CD4-positive, alpha-beta memory T cell (primary cell): ENCODE data around the gene PCBP3. TPM values are rescaled to one million over a fixed set of nuclear protein-coding genes. Genes with fewer than 3 reads are reported as not detected.

ENCODE experiments used
- CTCF ChIA-PET: fragments of 350-600 bp; sonication (Branson Sonifier 250); formaldehyde crosslinking; loops from one replicate; lab custom pipeline; 2021; ENCODE audit warnings: inconsistent platforms; ENCODE audit not compliant: partially characterized antibody; lab: Charles Lee
- POLR2A ChIA-PET: fragments of 350-600 bp; sonication (Branson Sonifier 250); formaldehyde crosslinking; loops from one replicate; lab custom pipeline; 2021; ENCODE audit not compliant: partially characterized antibody; lab: Charles Lee
- DNase-seq, 5 donors: peaks; one replicate each; pipeline versions ENCODE4 v3.0.0 to v3.0.0-alpha.2; 2020 to 2022; ENCODE audit warnings: mixed read lengths in 1 of 5
- H3K27ac ChIP-seq: one replicate; pipeline ENCODE4 v1.7.0; 2013; ENCODE audit warnings: low read depth, low read length
- H3K27me3 ChIP-seq: 2 replicates; pipeline ENCODE4 v1.7.0; 2013; ENCODE audit warnings: mild to moderate bottlenecking, low read length, moderate library complexity; ENCODE audit not compliant: insufficient read depth
- H3K36me3 ChIP-seq: 2 replicates; pipeline ENCODE4 v1.7.0; 2013; ENCODE audit warnings: mild to moderate bottlenecking, low read length, moderate library complexity; ENCODE audit not compliant: insufficient read depth
- H3K4me1 ChIP-seq: 2 replicates; pipeline ENCODE4 v1.7.0; 2013; ENCODE audit warnings: mild to moderate bottlenecking, low read length, moderate library complexity; ENCODE audit not compliant: insufficient read depth
- H3K4me3 ChIP-seq, 2 donors: one replicate each; pipeline ENCODE4 v1.7.0; 2013; ENCODE audit warnings: low read length in 2 of 2, mild to moderate bottlenecking in 1 of 2
- H3K9me3 ChIP-seq, 2 donors: one replicate each; pipeline ENCODE4 v1.7.0; 2013; ENCODE audit warnings: low read length in 2 of 2, control low read depth in 1 of 2; ENCODE audit not compliant: control insufficient read depth in 1 of 2
- H3K27ac Mint-ChIP-seq, 7 donors: one replicate each; pipeline ENCODE4 v1.8.0; 2020 to 2021; ENCODE audit warnings: mixed read lengths in 7 of 7, mild to moderate bottlenecking in 6 of 7, inconsistent platforms in 3 of 7, moderate library complexity in 3 of 7
- H3K27me3 Mint-ChIP-seq, 2 donors: one replicate each; pipeline ENCODE4 v1.8.0; 2020 to 2021; ENCODE audit warnings: mixed read lengths in 2 of 2
- H3K36me3 Mint-ChIP-seq, 2 donors: one replicate each; pipeline ENCODE4 v1.8.0; 2020 to 2021; ENCODE audit warnings: mixed read lengths in 2 of 2, inconsistent platforms in 1 of 2, mild to moderate bottlenecking in 1 of 2
- H3K4me1 Mint-ChIP-seq, 4 donors: one replicate each; pipeline ENCODE4 v1.8.0; 2020 to 2021; ENCODE audit warnings: mixed read lengths in 4 of 4, mild to moderate bottlenecking in 1 of 4
- H3K4me3 Mint-ChIP-seq, 8 donors: one replicate each; pipeline ENCODE4 v1.8.0; 2020 to 2021; ENCODE audit warnings: mixed read lengths in 8 of 8, mild to moderate bottlenecking in 7 of 8, moderate library complexity in 6 of 8, inconsistent platforms in 3 of 8
- H3K9me3 Mint-ChIP-seq, 8 donors: one replicate each; pipeline ENCODE4 v1.8.0; 2020 to 2021; ENCODE audit warnings: mixed read lengths in 8 of 8, mild to moderate bottlenecking in 5 of 8, inconsistent platforms in 3 of 8, moderate library complexity in 1 of 8
- intact Hi-C: fragments of 100-400 bp; cut with micrococcal nuclease; formaldehyde crosslinking; loops from one replicate; pipeline ENCODE4 v1.15.1; 2023
- polyA plus RNA-seq, 2 donors: library from polyadenylated mRNA; unstranded; fragments of 300-500 nt; fragmentation: Illumina TruSeq; gene quantifications; one replicate each; pipeline ENCODE4 v1.2.3, GENCODE V29; 2021
- total RNA-seq, 2 experiments: library from RNA; stranded (reverse); gene quantifications; one replicate each; pipeline ENCODE4 v1.2.3, GENCODE V29; 2021

Gene PCBP3
- total and polyA plus RNA-seq, 4 experiments from 2014 or later: 0.36 to 1.6 (median 1.0) TPM

- H3K4me1 Mint-ChIP-seq: peaks cover 0 to 8% (median 6%) of the 10 kb centered on the region in 4 donors
- no peak overlapping the region for H3K27ac Mint-ChIP-seq
- H3K36me3 ChIP-seq: no peaks in the 10 kb centered on the region
- H3K4me1 ChIP-seq: peaks cover 14% of the 10 kb centered on the region
- H3K4me3 ChIP-seq: no peak overlapping the region
- no peak overlapping the region for H3K27ac ChIP-seq
- H3K9me3 Mint-ChIP-seq: no peaks in the 10 kb centered on the region
- H3K27me3 Mint-ChIP-seq: peaks cover 0 to 2% of the 10 kb centered on the region in 2 donors
- ChIA-PET POLR2A (no interaction called here), CTCF (no interaction called here)
- no peak for DNase-seq
- H3K9me3 ChIP-seq: no peaks in the 10 kb centered on the region
- H3K27me3 ChIP-seq: no peaks in the 10 kb centered on the region
- intact Hi-C loops: no loop called here
- H3K36me3 Mint-ChIP-seq: no peaks in the 10 kb centered on the region
- H3K4me3 Mint-ChIP-seq: no peak overlapping the region
Measured at GRCh38 chr21:45985471-45986315, 342.2 kb downstream of the PCBP3 start.

GRCh38 chr21:45986316-45987051 lies 343.0 kb downstream of the PCBP3 start:
- H3K27me3 Mint-ChIP-seq: peaks cover 0 to 2% of the 10 kb centered on the region in 2 donors
- H3K4me1 ChIP-seq: peaks cover 11% of the 10 kb centered on the region
- H3K36me3 ChIP-seq: no peaks in the 10 kb centered on the region
- H3K9me3 Mint-ChIP-seq: no peaks in the 10 kb centered on the region
- CTCF ChIA-PET: no interaction called here
- H3K4me3 ChIP-seq: no peak overlapping the region
- no peak for DNase-seq
- peaks cover 0 to 8% (median 6%) of the 10 kb centered on the region in 4 donors for H3K4me1 Mint-ChIP-seq
- no peak overlapping the region for H3K27ac ChIP-seq
- H3K36me3 Mint-ChIP-seq: no peaks in the 10 kb centered on the region
- no peak overlapping the region for H3K27ac Mint-ChIP-seq
- H3K9me3 ChIP-seq: no peaks in the 10 kb centered on the region
- intact Hi-C loops: no loop called here
- POLR2A ChIA-PET: no interaction called here
- no peak overlapping the region for H3K4me3 Mint-ChIP-seq
- no peaks in the 10 kb centered on the region for H3K27me3 ChIP-seq

- Mint-ChIP-seq H3K9me3 (no peaks in the 10 kb centered on the region), H3K4me1 (peaks cover 0 to 8% (median 6%) of the 10 kb centered on the region in 4 donors), H3K4me3 (no peak overlapping the region), H3K36me3 (no peaks in the 10 kb centered on the region), H3K27me3 (peaks cover 0 to 2% of the 10 kb centered on the region in 2 donors), H3K27ac (peak overlapping the region in 1 of 7 donors; percentile 32)
- H3K4me1 ChIP-seq: peaks cover 4% of the 10 kb centered on the region
- DNase-seq: no peak
- no peaks in the 10 kb centered on the region for H3K27me3 ChIP-seq
- H3K4me3 ChIP-seq: no peak overlapping the region
- no peak overlapping the region for H3K27ac ChIP-seq
- ChIA-PET POLR2A (no interaction called here), CTCF (no interaction called here)
- intact Hi-C loops: no loop called here
- H3K9me3 ChIP-seq: no peaks in the 10 kb centered on the region
- H3K36me3 ChIP-seq: no peaks in the 10 kb centered on the region
Measured at GRCh38 chr21:45987121-45987711, 343.7 kb downstream of the PCBP3 start.

- POLR2A ChIA-PET: no interaction called here
Measured at GRCh38 chr21:45988366-45989347, 345.1 kb downstream of the PCBP3 start.

GRCh38 chr21:45989355-45990048 lies 346.0 kb downstream of the PCBP3 start:
- no peaks in the 10 kb centered on the region for H3K4me1 ChIP-seq
- peaks cover 0 to 2% of the 10 kb centered on the region in 2 donors for H3K27me3 Mint-ChIP-seq
- peaks cover 0 to 7% (median 5%) of the 10 kb centered on the region in 4 donors for H3K4me1 Mint-ChIP-seq
- POLR2A ChIA-PET: no interaction called here
- H3K4me3 Mint-ChIP-seq: no peak overlapping the region
- intact Hi-C loops: no loop called here
- no peaks in the 10 kb centered on the region for H3K36me3 Mint-ChIP-seq
- H3K27ac Mint-ChIP-seq: peak overlapping the region in 1 of 7 donors; percentile 29
- no peaks in the 10 kb centered on the region for H3K9me3 Mint-ChIP-seq
- no peak for DNase-seq
- H3K9me3 ChIP-seq: no peaks in the 10 kb centered on the region
- no peak overlapping the region for H3K4me3 ChIP-seq
- no peaks in the 10 kb centered on the region for H3K36me3 ChIP-seq
- H3K27ac ChIP-seq: no peak overlapping the region
- CTCF ChIA-PET: no interaction called here
- H3K27me3 ChIP-seq: no peaks in the 10 kb centered on the region

More at GRCh38 chr21:45988366-45989347, 345.1 kb downstream of the PCBP3 start:
- Mint-ChIP-seq H3K4me1 (peaks cover 0 to 8% (median 6%) of the 10 kb centered on the region in 4 donors), H3K4me3 (peak overlapping the region in 1 of 8 donors; percentile 12), H3K36me3 (no peaks in the 10 kb centered on the region), H3K27ac (no peak overlapping the region), H3K9me3 (no peaks in the 10 kb centered on the region), H3K27me3 (peaks cover 0 to 2% of the 10 kb centered on the region in 2 donors)
- intact Hi-C loops: no loop called here
- CTCF ChIA-PET: no interaction called here
- DNase-seq: peak in 1 of 5 donors; percentile 26
- Histone ChIP-seq H3K4me1 (no peaks in the 10 kb centered on the region), H3K27ac (no peak overlapping the region), H3K9me3 (no peaks in the 10 kb centered on the region), H3K36me3 (no peaks in the 10 kb centered on the region), H3K27me3 (no peaks in the 10 kb centered on the region), H3K4me3 (no peak overlapping the region)

GRCh38 chr21:45990049-45990711 lies 346.7 kb downstream of the PCBP3 start:
- Mint-ChIP-seq H3K27me3 (peaks cover 0 to under 1% of the 10 kb centered on the region in 2 donors), H3K4me3 (peak overlapping the region in 1 of 8 donors; percentile 3), H3K4me1 (peaks cover 0 to 1% (median under 1%) of the 10 kb centered on the region in 4 donors), H3K27ac (no peak overlapping the region), H3K9me3 (no peaks in the 10 kb centered on the region), H3K36me3 (no peaks in the 10 kb centered on the region)
- ChIA-PET CTCF (no interaction called here), POLR2A (no interaction called here)
- intact Hi-C loops: no loop called here
- Histone ChIP-seq H3K27me3 (no peaks in the 10 kb centered on the region), H3K9me3 (no peaks in the 10 kb centered on the region), H3K4me1 (no peaks in the 10 kb centered on the region), H3K36me3 (no peaks in the 10 kb centered on the region), H3K27ac (no peak overlapping the region), H3K4me3 (no peak overlapping the region)
- no peak for DNase-seq
